ENCODE results near the gene TMEFF2. TPM values are rescaled to one million over a fixed set of nuclear protein-coding genes. Genes with fewer than 3 reads are reported as not detected.

Gene TMEFF2
- polyA plus RNA-seq, 1 of the 3 experiments (the other 2 are of a cell fraction) = 5.4 TPM

GRCh38 chr2:192017844-192018243 is 176.9 kb downstream of the TMEFF2 start:
- Histone ChIP-seq H3K9me2 (no peaks in the 10 kb centered on the region), H4K20me1 (ENCODE audit: insufficient read depth) (no peaks in the 10 kb centered on the region), H3K36me3 (replicated peaks in 1 of 2; ENCODE audit: control insufficient read depth in 1 of 2, insufficient read depth in 2 of 2, low read length in 1 of 2) (no peaks in the 10 kb centered on the region), H3K79me2 (ENCODE audit: insufficient read depth) (no peaks in the 10 kb centered on the region), H3K9me3 (no peaks in the 10 kb centered on the region), H3K4me3 (ENCODE audit: low read depth in 2 of 2, low read length in 1 of 2) (no peak overlapping the region), H3K4me1 (ENCODE audit: control insufficient read depth in 1 of 2, insufficient read depth in 2 of 2, low read depth in 1 of 2, low read length in 1 of 2) (no peaks in the 10 kb centered on the region), H3F3A (replicated peaks; ENCODE audit: insufficient read depth) (peaks cover 3% of the 10 kb centered on the region), H2AFZ (ENCODE audit: low read depth) (no peak overlapping the region), H3K4me2 (no peak overlapping the region), H3K27me3 (ENCODE audit: insufficient read depth) (no peaks in the 10 kb centered on the region), H3K27ac (ENCODE audit: low read depth in 2 of 2, low read length in 1 of 2) (no peak overlapping the region), H3K9ac (no peak overlapping the region)
- ChIA-PET CTCF (interaction anchor here (1.7 kb wide), 1 partner anchor 12 kb away, joined by 4 read pairs; no protein-coding TSS in a partner anchor), POLR2A (no interaction called here)
- TF ChIP-seq ZBTB33 (IDR thresholded peaks at IDR 0.05; ENCODE audit: borderline replicate concordance, low read depth) (no peak), FOXJ3 (CRISPR knock-in tag; IDR thresholded peaks at IDR 0.05) (no peak)
- DNase-seq = no peak

- Histone ChIP-seq H3K36me3 (replicated peaks in 1 of 2; ENCODE audit: control insufficient read depth in 1 of 2, insufficient read depth in 2 of 2, low read length in 1 of 2) (no peaks in the 10 kb centered on the region), H4K20me1 (ENCODE audit: insufficient read depth) (no peaks in the 10 kb centered on the region), H3K4me2 (no peak overlapping the region), H3K4me1 (ENCODE audit: control insufficient read depth in 1 of 2, insufficient read depth in 2 of 2, low read depth in 1 of 2, low read length in 1 of 2) (no peaks in the 10 kb centered on the region), H3K79me2 (ENCODE audit: insufficient read depth) (no peaks in the 10 kb centered on the region), H3K9me3 (no peaks in the 10 kb centered on the region), H3K9ac (no peak overlapping the region), H3F3A (replicated peaks; ENCODE audit: insufficient read depth) (peaks cover 3% of the 10 kb centered on the region), H3K9me2 (no peaks in the 10 kb centered on the region), H3K27me3 (ENCODE audit: insufficient read depth) (no peaks in the 10 kb centered on the region), H3K4me3 (ENCODE audit: low read depth in 2 of 2, low read length in 1 of 2) (no peak overlapping the region), H3K27ac (ENCODE audit: low read depth in 2 of 2, low read length in 1 of 2) (no peak overlapping the region), H2AFZ (ENCODE audit: low read depth) (peak overlapping the region; percentile 4; the same call in 1 of the 2 replicates)
- DNase-seq = no peak
- CTCF ChIA-PET = interaction anchor here (1.0 to 1.7 kb wide), 3 partner anchors 11 to 146 kb away, joined by 3 to 4 read pairs (median 3); no protein-coding TSS in a partner anchor
- 70% methylated on average over 1 of the region's 1 CpG for WGBS (ENCODE audit: low lambda C conversion rate)
- TF ChIP-seq IRF3 (IDR thresholded peaks at IDR 0.05; ENCODE audit: low read depth, low read length) (no peak), JUND (IDR thresholded peaks at IDR 0.05) (peak; percentile 71), TAF1 (IDR thresholded peaks at IDR 0.05; ENCODE audit: borderline replicate concordance, low read depth, low read length) (no peak), FOSL2 (IDR thresholded peaks at IDR 0.05; ENCODE audit: borderline replicate concordance, low read depth) (peak; percentile 61), TCF12 (IDR thresholded peaks at IDR 0.05) (peak; percentile 46), NRF1 (IDR thresholded peaks at IDR 0.05; ENCODE audit: low read depth, low read length) (no peak), RFX5 (IDR thresholded peaks at IDR 0.05; ENCODE audit: low read length) (no peak)
- TF ChIP-seq, protein P1, sequence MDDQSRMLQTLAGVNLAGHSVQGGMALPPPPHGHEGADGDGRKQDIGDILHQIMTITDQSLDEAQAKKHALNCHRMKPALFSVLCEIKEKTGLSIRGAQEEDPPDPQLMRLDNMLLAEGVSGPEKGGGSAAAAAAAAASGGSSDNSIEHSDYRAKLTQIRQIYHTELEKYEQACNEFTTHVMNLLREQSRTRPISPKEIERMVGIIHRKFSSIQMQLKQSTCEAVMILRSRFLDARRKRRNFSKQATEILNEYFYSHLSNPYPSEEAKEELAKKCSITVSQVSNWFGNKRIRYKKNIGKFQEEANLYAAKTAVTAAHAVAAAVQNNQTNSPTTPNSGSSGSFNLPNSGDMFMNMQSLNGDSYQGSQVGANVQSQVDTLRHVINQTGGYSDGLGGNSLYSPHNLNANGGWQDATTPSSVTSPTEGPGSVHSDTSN (IDR thresholded peaks at IDR 0.05) = peak; percentile 84
- POLR2A ChIA-PET = no interaction called here
These were observed 178.5 kb downstream of the TMEFF2 start for GRCh38 chr2:192016265-192016664.
